HG03439 (cell line): Measurements from ENCODE around the gene RAB7B.

Experiments used
- ATAC-seq: cut with Tn5 transposase; IDR thresholded peaks from one replicate; pipeline ENCODE4 v1.9.1; 2021; ENCODE audit warnings: mild to moderate bottlenecking, moderate library complexity; ENCODE audit not compliant: unreplicated experiment

Gene RAB7B

GRCh38 chr1:205930195-205930577, 73.0 kb downstream of the RAB7B start:
- ATAC-seq: no peak

GRCh38 chr1:205929496-205930194, 73.5 kb downstream of the RAB7B start:
- no peak for ATAC-seq

GRCh38 chr1:205928317-205928716, 74.9 kb downstream of the RAB7B start:
- ATAC-seq: no peak

GRCh38 chr1:205927676-205928075, 75.5 kb downstream of the RAB7B start:
- no peak for ATAC-seq

GRCh38 chr1:205927247-205927646, 75.9 kb downstream of the RAB7B start:
- ATAC-seq: no peak
